ENCODE measurements around the gene CASQ2.

The CASQ2 gene

DNA sequence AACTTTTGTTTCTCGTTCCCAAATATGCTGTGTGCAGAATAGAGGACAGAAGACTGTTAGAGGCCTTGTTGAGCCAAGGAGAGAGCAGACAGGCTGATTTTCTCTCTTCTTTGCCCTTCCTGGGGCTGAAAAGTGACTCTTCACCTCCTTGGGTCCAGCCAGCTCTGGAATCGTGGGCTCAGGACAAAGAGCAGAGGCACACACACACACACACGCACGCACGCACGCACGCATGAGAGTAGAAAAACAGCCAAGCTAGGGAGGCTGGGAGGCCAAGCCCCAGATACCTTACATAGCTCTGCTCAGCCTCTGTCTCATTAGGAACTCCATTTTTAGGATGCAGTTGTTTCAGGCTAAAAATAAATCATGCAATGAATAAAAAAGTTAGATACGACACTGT is at the start of gene CASQ2:
TSS of gene CASQ2 (minus strand) at position 166 of the 400 bp plus-strand sequence. CDS start 173 bp downstream, outside the sequence.
- no peak for DNase-seq (ENCODE audit: low read depth in 2 of 2)

DNA sequence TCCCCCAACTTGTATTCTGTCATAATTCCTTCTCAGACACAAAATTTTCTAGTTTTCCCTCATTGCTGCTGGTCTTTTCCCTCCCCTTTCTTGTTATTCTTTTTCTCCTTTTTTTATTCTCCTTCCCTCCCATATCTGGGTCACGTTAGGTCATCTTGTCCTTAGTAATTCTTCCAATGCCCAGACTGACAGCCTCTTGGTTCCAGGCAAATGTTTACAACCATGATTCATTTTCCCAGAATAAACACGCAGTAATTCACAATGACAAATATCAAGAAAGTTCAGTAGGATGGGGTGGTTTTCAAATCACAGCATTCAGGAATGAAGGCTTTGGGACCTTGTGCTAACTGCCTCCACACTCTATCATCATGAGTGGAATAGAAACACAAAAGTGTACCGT is 47.2 kb upstream of the CASQ2 start:
- DNase-seq (ENCODE audit: low read depth in 2 of 2), result no peak

DNA sequence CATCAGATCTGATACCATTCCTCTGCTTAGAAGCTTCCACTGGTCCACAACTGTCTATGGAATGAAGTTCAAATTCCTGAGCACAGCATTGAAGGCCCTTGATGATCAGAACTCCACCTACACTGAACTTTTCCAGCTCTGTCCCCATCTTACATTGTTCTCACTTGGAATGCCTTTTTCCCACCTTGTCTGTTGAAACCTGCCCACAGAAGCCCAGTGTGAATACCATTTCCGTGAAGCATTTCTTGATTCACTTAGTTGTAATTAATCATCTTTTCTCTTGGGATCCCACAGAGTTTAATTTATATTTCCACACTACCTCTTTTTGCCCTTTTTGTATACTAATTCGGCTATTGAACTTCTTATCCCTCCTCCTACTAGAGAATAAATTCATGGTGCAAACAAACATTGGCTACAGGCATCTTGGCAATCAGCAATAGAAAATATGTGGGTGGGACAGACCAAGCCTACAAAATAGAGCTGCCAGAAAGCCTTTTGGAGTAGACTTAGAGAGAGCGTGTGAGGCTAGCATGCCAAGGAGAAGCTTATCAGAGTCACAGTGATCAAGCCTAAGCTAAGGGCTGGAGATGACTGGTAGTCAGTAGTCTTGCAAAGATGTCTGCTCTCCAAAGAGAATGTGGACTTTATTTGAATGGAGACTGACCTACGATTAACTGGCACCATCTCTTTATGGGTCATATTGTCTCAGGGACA is 46.3 kb upstream of the CASQ2 start:
- no peak for DNase-seq (ENCODE audit: low read depth in 2 of 2)

DNA sequence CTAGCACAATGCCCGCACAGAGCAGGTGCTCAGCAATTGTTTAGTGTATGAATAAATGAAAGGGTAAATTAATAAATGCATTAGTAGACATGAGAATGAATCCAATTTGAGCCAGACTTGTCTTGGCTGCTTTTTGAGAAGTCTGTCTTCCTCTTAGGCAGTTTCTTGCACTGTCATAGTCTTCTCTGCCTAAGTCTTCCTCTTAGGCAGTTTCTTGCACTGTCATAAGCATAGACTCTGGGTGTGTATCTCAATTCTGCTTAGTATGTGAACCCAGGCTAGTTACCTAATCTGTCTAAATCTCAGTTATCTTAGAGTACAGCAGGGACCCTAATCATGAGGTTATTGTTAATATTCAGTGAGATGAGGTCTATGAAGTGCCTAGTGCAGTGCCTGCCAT is 45.2 kb upstream of the CASQ2 start:
- no peak for DNase-seq (ENCODE audit: low read depth in 2 of 2)

DNA sequence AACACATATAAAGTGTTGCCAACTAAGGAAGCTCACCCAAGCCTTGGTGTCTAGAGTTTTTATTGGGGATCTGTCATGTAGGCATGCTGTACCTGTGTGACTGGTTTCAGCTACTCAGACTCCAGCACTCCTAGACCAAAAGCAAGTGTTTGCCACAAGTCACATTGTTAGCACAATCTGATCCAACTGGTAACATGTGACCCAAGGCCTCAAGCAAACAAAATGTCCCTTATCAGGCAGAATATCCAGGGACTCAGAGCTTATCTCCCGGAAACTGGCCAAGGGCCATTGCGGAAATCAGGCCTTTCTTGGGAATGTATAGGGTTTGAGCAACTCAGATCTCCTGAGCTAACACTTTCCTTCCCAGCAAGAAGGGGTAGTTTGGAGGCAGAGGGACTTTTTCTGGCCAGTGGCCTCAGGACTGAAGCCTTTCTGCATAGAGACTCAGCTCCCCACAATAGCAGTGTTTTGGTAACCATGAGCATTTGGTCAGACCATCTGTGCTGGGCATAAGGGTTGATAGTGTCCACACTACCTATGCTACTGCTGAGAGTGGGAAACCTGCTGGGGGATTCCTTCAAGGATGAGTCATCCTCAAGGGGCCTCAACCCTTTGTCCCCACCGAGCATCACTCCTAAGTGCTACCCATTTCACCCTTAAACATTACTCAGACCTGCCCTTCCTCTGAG is 42.8 kb upstream of the CASQ2 start:
- no peak for DNase-seq (ENCODE audit: low read depth in 2 of 2)

DNA sequence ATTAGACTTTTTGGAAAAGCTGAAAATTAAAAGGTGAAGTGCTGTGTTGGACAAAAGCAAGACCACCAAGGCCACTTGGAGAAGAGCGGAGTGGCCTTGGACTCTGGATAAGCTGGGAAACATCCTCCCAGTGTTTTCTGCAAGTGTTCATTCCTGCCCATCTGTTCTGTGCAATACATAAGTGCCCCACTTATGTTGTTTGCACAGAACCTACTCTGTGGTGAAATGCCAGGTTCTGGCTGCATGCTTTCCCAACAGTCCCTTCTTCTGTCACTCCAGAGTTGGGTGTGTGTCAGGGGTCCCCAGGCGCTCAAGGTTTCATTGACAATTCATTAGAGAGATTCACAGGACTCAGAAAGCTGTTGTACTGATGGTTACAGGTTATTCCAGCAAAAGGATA is 42.1 kb upstream of the CASQ2 start:
- DNase-seq (ENCODE audit: low read depth in 2 of 2), result no peak

DNA sequence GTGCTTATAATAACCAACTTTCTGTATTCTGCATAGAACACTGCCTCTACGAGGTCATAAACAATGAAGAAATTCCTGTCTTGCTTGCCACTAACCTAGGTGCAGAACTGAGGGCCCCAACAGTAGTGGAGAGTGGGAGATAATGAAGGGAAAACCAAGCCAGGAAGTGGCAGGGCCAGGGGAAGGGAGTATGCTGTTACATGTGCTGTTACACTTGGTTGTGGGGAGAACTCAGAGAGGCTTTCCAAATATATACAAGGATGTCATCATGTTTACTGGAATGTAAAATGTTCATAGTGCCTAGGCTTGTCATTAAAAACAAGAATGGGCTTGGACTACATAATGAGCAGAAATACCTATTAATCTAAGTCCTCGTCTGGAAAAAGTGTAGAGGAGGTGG is 41.3 kb upstream of the CASQ2 start:
- DNase-seq (ENCODE audit: low read depth in 2 of 2), result no peak

DNA sequence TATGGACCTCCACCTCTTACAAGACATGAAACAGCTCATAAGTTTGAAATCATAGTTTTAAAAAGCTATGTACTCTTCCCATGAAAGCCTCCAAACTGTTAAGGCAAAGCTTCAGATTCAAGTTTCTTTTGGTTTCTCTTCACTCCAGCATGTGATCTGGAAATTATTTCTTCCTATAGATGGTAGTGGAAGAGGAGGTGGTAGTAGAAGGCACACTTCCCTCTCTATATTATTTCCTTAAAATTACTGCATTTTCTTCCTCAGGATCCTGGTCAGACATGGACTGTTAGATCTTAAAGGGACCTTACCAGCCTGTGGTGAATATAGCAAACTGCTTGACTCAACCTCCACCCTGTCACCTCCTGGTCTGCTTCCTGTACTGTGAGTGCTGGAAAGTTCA is 40.6 kb upstream of the CASQ2 start:
- no peak for DNase-seq (ENCODE audit: low read depth in 2 of 2)

DNA sequence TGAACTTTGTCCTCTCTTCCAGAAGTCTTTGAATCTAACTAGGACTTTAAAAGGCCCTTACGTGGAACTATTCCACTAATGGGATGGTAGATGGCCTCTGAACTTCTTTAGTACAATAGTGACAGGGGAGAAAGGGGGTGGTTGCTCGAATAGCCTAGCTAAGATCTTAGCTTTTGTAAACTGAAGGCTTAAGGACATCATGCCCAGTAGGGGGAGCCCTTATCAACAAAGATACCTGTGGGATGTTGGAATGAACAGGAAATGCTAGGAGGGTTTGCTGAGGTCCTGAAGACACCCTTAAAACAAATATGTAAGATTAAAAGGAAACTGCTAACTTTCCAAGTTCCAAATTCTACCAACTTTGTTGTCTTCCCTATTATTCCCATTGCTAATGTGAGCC is 39.2 kb upstream of the CASQ2 start:
- DNase-seq (ENCODE audit: low read depth in 2 of 2), result peak in 1 of 2 donors; percentile 33

DNA sequence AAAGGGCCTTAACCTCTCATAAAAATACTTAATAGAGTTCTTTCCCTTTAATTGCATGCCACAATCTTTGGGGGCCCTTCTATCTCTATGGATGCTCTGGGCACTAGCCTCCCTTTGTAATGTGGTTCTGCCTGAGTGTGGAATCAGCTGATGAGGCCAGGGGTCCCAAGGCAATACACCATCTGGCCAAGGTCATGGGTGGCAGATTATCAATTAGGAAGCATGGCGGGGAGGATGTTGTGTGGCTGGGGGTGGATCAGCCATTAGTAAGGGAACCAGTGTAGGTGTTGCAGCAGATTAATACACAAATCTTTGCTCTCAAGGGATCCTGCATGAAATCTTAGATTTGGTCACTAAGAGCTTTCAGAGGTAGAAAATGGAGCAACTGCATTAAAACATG is 37.1 kb upstream of the CASQ2 start:
- no peak for DNase-seq (ENCODE audit: low read depth in 2 of 2)

DNA sequence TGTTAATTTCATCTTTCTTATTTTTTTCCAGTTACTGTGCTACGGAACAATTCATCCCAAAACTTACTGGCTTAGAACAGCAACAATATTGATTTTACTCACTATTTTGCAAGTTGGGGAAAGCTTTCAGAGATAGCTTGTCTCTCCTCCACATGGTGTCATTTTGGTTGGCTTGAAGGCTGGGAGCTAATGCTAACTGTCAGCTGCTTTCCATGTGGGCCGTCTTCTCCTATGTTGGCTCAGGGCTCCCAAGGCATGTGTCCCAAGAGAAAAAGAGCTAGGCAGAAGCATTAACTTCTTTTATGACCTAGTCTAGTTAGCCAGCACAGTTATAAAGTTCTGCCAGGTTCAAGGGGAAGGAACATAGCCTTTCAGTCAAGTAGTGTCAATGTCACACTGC is 33.9 kb upstream of the CASQ2 start:
- no peak for DNase-seq (ENCODE audit: low read depth in 2 of 2)

DNA sequence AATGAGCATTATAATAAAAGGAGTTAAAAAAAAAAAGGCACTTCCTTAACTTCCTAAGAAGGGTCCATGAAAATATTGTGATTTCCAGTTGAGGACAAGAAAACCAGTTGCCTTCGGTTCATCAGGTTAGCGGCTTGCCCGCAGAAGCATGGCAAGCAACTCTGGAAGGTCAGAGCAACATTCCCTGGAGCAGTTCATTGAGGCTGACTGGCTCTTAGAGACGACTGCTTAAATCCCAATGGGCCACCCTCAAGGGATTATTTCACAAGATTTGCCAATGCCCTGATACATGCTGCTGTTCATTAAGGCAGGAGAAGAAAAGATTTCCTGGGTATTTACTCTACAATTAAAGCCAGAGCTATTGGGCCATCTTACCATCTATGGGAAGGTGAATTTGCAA is 29.0 kb upstream of the CASQ2 start:
- DNase-seq (ENCODE audit: low read depth in 2 of 2), result no peak

DNA sequence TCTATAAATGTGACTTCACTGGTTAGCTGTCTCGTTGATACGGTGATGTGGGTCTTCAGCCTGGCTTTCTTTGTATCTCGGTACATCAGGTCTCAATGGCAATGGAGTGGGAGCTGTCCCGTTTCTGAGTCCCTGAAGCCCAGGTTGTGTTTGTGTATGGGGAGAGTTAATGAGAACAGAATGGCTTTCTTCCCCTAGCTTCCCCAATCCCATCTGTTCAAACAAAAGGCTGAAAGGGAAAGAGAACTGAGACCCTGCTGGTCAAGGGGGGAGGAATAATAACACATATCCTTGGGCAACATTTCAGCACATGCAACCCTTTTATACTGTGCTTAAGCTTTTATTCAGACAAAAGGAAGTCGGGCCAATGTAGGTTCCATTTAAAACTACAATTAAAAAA is 28.4 kb upstream of the CASQ2 start:
- DNase-seq (ENCODE audit: low read depth in 2 of 2), result no peak

DNA sequence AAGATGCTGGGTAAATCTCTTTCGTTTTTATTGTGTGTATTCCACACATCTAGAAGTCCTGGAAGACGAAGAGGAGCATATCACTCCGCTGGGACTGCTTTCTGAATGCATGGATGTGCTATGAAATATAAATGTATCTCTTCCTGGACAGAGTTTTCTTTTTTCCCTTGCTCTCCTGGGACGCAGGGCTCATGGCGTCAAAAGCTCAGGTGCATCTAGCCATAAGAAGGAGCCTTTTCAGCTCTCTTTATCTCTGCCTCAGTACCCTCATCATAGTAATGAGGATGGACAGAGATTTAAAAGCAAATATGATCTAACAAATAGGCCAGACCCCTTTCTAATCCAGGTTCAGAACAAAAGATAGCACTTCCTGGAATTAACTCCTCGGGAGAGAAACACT is 27.5 kb upstream of the CASQ2 start:
- DNase-seq (ENCODE audit: low read depth in 2 of 2), result no peak

DNA sequence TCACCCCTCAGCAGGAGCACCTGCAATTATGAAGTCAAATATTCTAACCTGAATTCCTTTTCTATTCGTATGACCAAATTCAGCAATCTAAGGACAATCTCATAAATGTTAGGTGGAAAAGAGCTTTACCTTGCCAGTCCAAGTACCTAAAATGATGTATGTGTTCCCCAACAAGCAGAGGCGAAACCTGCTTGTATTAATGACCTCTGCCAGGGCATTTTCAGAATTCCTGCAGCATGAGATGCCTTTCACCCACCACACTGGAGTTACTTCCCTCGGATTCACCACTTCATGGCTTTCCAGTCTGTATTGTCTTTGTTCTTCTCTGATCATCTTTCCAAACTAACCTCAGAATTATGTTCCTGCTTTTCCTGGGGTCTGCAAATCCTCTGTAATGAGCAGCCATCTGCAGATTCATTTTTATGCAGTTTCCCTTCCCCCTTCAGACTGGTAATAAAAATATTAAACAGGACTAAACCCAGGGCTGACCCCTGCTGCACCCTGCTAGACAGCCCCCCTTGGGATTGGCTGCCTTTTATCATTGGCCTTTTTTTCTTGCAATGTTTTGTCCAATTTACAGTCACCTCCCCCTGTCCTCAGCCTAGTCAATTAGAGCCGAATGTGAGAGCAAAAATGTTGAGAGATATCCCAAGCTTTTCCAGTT is 26.6 kb upstream of the CASQ2 start:
- DNase-seq (ENCODE audit: low read depth in 2 of 2), result no peak

DNA sequence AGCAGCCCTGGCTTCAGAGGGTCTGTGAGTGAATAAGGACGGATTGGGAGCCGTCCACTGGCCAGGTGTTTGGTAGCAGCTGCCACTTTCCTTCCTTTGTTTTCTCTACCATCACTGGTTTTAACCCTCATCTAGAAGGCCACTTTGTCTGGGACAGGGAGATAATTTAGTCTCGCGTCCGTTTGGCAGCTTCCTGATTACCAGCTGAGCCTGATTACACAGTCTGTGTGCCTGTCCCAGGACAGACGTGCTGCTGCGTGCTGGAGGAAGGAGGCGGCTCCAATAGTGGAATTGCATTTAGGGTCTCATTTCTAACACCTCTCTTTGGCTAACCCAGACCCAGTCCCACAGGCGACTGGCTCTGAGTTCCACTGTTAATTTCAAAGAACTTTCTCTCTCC is 24.6 kb upstream of the CASQ2 start:
- no peak for DNase-seq (ENCODE audit: low read depth in 2 of 2)

DNA sequence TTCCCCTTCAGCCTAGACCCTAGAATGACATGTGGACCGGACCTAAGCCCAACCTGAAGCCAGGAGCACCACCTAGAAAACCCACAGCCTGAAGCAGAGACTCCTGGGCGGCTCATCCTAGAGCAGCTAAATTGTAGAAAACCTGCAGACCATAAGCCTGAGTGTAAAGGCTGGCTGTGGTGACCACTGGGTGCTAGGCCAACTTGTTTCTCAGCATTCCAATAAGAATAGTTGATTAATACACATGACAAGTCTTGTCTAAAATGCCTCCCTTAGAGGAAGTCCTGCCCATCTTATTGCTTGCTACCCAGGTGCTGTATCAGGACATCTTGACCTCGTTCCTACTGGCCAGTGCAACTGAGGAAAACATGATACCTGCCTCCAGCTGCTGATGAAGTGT is 23.3 kb upstream of the CASQ2 start:
- DNase-seq (ENCODE audit: low read depth in 2 of 2), result no peak

DNA sequence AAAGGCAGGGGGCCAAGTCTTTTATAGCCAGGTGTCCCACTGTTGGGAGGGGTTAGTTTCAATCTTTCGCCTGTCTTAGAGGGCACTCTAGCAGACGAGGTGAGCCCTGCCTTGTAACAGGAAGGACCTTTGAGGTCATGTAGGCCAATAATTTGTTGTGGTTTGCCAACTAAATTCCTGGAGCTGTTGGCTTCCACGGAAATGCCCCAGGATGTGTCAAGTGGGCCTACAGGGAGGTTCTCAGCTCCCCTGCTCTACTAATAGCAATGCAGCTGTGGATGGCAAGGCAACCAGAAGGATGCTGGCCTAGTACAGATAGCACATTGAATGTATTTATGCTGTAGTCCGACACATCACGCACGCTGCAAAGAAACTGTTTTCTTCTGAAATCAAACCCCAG is 22.3 kb upstream of the CASQ2 start:
- no peak for DNase-seq (ENCODE audit: low read depth in 2 of 2)

DNA sequence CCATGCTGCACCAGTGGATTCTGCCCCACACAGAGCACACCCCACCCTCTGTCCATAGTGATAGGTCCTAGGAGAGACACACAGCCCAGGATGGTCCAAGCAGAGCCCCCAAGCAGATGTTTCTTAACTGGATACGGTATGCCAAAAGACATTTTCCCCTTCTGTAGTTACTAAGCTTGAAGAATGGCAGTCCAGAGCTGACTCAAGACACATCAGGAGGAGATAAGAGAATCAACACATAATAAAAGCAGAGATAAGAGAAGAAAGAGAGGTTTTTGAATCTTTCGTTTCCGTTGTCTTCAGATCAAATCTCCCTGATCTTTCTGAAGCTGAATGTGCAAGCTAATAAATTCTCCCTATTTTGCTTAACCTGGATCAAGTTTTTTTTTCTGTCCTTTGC is 21.8 kb upstream of the CASQ2 start:
- DNase-seq (ENCODE audit: low read depth in 2 of 2), result no peak

DNA sequence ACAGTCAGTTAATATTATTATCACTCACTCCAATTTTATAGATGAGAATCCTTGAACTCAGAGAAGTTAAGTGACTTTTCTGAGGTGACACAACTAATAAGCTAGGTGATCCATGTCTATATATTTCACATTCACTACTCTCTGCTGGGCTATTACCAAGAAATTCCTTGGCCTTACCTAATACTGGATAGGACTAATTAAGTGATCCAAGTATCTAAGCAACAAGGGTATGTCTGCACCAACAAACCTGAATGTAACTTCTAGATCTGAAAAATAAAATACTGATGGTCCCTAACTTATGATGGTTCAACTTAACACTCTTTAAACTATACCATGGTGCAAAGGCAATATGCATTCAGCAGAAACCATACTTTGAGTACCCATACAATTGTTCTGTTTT is 14.8 kb upstream of the CASQ2 start:
- DNase-seq (ENCODE audit: low read depth in 2 of 2), result no peak

DNA sequence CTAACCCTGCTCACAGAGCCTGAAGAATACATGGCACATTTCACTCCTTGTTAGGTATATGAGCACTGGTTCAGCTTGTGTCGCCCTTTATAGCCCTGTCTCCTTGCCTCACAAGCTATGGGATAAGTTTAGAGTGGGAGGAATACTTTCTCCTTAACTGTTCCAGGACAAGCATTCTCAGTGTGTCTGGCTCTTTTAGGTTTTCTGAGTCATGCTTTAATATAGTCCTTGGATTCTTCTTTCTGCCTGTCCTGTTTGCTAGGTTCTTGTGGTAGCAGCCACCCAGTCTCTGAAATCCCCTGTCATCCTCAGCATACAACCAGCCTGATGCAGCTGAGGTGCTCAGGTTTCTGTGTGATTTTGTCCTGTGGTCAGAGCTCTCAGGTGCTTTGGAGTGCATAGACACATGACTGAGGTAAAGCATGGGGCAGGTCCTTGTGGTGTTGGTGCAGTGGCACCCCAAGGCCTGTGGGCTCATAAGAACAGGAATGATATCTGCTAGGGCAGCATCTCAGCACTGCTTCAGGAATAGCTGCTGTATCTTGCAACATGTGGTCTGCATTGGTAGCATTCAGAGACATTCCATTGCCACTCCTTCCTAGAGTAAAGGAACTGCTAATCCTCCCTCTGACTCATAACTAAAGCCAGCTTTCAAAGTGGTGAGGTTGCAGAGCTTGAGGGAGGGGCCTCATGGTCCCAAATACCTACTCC is 14.2 kb upstream of the CASQ2 start:
- no peak for DNase-seq (ENCODE audit: low read depth in 2 of 2)

DNA sequence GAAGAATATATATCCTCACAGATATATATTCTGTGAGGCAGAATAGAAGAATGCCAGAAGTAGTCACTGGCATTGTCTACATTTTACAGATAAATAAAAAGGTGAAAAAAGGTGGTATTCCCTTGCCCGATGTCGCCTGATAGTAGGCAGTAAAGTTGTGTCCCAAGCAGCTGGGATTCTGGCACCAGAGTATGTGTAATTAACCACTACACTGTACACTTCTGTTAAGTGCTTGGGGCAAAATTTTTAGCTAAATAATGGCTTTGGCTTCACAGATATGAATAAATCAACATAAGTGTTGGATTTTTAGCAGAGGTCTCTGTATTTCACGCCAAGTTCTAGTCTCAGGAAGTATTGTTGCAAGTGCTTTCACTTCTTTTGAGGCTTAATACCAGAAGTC is 13.3 kb upstream of the CASQ2 start:
- no peak for DNase-seq (ENCODE audit: low read depth in 2 of 2)

DNA sequence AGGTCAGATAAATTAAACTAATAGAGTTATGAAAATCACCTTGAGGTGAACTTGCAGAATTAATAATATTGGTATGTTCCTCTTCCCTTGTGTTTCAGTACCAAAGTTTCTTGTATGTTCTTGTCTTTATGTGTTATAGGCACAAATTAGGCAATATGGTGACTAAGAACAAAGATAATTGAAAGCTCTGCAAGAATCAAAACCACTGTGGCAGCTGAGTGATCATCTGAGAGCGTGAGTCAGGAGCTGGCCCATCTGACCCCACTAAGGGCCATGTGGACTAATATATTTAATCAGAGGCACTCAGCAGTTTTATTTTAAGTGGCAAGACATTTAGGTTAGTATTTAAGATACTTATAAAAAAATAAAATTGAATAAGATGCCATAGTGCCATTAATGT is 12.8 kb upstream of the CASQ2 start:
- DNase-seq (ENCODE audit: low read depth in 2 of 2), result no peak

All from activated CD4-positive, alpha-beta T cell treated with anti-CD3 and anti-CD28 coated beads for 24 hours (primary cell).